K562 (cell line): ENCODE data around the gene MAP1S.

Experiments used
- CBX1 ChIP-seq: sonication (generic); IDR thresholded peaks from 2 replicates; pipeline ENCODE4 v1.6.1; 2016; ENCODE audit warnings: antibody characterized with exemption, low read depth, mild to moderate bottlenecking
- EZH2 ChIP-seq: IDR thresholded peaks from 2 replicates; pipeline ENCODE4 v1.6.1; 2012; ENCODE audit warnings: low read depth, mild to moderate bottlenecking, inconsistent platforms, low read length, borderline replicate concordance
- GABPA ChIP-seq: fragments of 200-800 bp; sonication (Bioruptor generic); conservative IDR thresholded peaks from 2 replicates; pipeline ENCODE4 v1.6.1; 2016; ENCODE audit warnings: low read depth, missing genetic modification characterization, missing compliant biosample characterization
- MAX ChIP-seq: sonication (generic); formaldehyde crosslinking; IDR thresholded peaks from 2 replicates; pipeline ENCODE4 v1.9.0; 2022; ENCODE audit warnings: mild to moderate bottlenecking, missing genetic modification reagents
- MLLT1 ChIP-seq, 2 experiments: fragments of 450-650 bp; IDR thresholded peaks; 2 replicates each; pipeline ENCODE4 v1.6.1; 2016
- STAG1 ChIP-seq: sonication (generic); formaldehyde crosslinking; IDR thresholded peaks from 2 replicates; pipeline ENCODE4 v1.5.0; 2020; ENCODE audit warnings: missing genetic modification reagents, borderline replicate concordance
- STAT6 ChIP-seq: sonication (generic); formaldehyde crosslinking; IDR thresholded peaks from 2 replicates; pipeline ENCODE4 v1.8.1; 2023; ENCODE audit warnings: mild to moderate bottlenecking, missing genetic modification reagents
- XRCC4 ChIP-seq: IDR thresholded peaks from one replicate; pipeline ENCODE4 v1.6.1; 2011; ENCODE audit not compliant: insufficient read depth, insufficient read length; ENCODE audit errors: extremely low read depth
- ZBTB17 ChIP-seq: fragments of 450-650 bp; formaldehyde crosslinking; IDR thresholded peaks from 2 replicates; pipeline ENCODE4 v1.4.0; 2020; ENCODE audit warnings: mild to moderate bottlenecking
- ZNF408 ChIP-seq: fragments of 250-450 bp; sonication (Bioruptor Pico); IDR thresholded peaks from 2 replicates; pipeline ENCODE4 v1.4.0; 2020; ENCODE audit warnings: low read depth, mild to moderate bottlenecking, moderate library complexity
- TF ChIP-seq, protein P1 (sequence below), 2 experiments: fragments of 450-650 bp; formaldehyde crosslinking in 1 of 2; IDR thresholded peaks; 2 replicates each; pipeline versions ENCODE4 v1.4.0 to v1.6.1; 2014 to 2020; ENCODE audit warnings: mild to moderate bottlenecking in 2 of 2, borderline replicate concordance in 1 of 2, low read depth in 1 of 2
- TF ChIP-seq, protein P2 (sequence below), 3 experiments: IDR thresholded peaks in 2 of 3; conservative IDR thresholded peaks in 1 of 3; 2 replicates each; pipeline ENCODE4 v1.5.1; 2011 to 2012; ENCODE audit warnings: low read length in 3 of 3, mild to moderate bottlenecking in 3 of 3, control low read depth in 2 of 3, improper control_type of control experiment in 1 of 3, inconsistent platforms in 1 of 3, low read depth in 1 of 3, mixed read lengths in 1 of 3, moderate library complexity in 1 of 3; ENCODE audit not compliant: insufficient read depth in 2 of 3

DNA sequence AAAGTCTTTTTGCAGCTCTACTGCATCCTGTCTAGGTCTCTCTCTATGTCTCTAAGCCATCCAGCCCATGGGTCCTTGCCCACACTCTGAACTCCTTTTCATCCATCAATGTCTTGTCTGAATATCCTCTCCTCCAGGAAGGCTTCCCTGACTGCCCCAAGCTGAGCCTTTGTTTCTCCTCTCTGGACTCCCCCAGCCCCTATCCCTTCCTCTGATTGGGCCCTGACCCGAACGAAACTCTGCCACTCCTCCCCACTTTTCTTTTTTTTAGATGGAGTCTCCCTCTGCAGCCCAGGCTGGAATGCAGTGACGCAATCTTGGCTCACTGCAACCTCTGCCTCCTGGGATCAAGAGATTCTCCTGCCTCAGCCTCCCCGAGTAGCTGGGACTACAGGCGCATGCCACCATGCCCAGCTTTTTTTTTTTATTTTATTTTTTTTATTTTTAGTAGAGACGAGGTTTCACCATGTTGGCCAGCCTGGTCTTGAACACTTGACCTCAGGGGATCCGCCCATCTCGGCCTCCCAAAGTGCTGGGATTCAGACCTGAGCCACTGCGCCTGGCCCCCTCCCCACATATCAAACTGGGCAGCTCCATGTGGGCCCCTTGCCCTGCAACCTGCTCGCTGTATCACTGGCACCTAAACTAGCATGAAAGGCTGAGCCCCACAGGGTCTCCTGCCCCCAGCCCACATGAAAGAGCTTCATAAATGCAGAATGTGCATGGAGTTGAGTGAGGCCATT, 30.3 kb upstream of the MAP1S start:
- TF ChIP-seq EZH2 (no peak), CBX1 (no peak), MAX (CRISPR knock-in tag) (no peak), ZBTB17 (CRISPR knock-in tag) (no peak), XRCC4 (no peak), STAG1 (no peak), ZNF408 (no peak), MLLT1 (IDR thresholded peaks at IDR 0.05) (no peak), GABPA (tag) (no peak), STAT6 (CRISPR knock-in tag) (no peak)
- TF ChIP-seq, protein P1, sequence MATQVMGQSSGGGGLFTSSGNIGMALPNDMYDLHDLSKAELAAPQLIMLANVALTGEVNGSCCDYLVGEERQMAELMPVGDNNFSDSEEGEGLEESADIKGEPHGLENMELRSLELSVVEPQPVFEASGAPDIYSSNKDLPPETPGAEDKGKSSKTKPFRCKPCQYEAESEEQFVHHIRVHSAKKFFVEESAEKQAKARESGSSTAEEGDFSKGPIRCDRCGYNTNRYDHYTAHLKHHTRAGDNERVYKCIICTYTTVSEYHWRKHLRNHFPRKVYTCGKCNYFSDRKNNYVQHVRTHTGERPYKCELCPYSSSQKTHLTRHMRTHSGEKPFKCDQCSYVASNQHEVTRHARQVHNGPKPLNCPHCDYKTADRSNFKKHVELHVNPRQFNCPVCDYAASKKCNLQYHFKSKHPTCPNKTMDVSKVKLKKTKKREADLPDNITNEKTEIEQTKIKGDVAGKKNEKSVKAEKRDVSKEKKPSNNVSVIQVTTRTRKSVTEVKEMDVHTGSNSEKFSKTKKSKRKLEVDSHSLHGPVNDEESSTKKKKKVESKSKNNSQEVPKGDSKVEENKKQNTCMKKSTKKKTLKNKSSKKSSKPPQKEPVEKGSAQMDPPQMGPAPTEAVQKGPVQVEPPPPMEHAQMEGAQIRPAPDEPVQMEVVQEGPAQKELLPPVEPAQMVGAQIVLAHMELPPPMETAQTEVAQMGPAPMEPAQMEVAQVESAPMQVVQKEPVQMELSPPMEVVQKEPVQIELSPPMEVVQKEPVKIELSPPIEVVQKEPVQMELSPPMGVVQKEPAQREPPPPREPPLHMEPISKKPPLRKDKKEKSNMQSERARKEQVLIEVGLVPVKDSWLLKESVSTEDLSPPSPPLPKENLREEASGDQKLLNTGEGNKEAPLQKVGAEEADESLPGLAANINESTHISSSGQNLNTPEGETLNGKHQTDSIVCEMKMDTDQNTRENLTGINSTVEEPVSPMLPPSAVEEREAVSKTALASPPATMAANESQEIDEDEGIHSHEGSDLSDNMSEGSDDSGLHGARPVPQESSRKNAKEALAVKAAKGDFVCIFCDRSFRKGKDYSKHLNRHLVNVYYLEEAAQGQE (IDR thresholded peaks at IDR 0.05; ENCODE audit: borderline replicate concordance): no peak
- TF ChIP-seq, protein P1 (CRISPR knock-in tag; IDR thresholded peaks at IDR 0.05; ENCODE audit: low read depth): no peak
- TF ChIP-seq, protein P2, sequence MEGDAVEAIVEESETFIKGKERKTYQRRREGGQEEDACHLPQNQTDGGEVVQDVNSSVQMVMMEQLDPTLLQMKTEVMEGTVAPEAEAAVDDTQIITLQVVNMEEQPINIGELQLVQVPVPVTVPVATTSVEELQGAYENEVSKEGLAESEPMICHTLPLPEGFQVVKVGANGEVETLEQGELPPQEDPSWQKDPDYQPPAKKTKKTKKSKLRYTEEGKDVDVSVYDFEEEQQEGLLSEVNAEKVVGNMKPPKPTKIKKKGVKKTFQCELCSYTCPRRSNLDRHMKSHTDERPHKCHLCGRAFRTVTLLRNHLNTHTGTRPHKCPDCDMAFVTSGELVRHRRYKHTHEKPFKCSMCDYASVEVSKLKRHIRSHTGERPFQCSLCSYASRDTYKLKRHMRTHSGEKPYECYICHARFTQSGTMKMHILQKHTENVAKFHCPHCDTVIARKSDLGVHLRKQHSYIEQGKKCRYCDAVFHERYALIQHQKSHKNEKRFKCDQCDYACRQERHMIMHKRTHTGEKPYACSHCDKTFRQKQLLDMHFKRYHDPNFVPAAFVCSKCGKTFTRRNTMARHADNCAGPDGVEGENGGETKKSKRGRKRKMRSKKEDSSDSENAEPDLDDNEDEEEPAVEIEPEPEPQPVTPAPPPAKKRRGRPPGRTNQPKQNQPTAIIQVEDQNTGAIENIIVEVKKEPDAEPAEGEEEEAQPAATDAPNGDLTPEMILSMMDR (IDR thresholded peaks at IDR 0.05 in 2 of 3, conservative IDR thresholded peaks at IDR 0.05 in 1 of 3; ENCODE audit: insufficient read depth in 2 of 3, low read depth in 1 of 3, low read length in 3 of 3): no peak
